ENCODE data around the gene PSMC6. TPM values are rescaled to one million over a fixed set of nuclear protein-coding genes. Genes with fewer than 3 reads are reported as not detected.

Gene PSMC6
- total RNA-seq (2014; rRNA removed; shearing (Covaris generic)): 131 and 189 TPM in 2 replicates

- DNase-seq (ENCODE audit: low read depth): peak; percentile 89
Measured at GRCh38 chr14:52706724-52707706, at the start of gene PSMC6. Gene PSMC6, plus strand, starts transcription at chr14:52707200. Its CDS starts 20 bp downstream, at chr14:52707220.

DNA sequence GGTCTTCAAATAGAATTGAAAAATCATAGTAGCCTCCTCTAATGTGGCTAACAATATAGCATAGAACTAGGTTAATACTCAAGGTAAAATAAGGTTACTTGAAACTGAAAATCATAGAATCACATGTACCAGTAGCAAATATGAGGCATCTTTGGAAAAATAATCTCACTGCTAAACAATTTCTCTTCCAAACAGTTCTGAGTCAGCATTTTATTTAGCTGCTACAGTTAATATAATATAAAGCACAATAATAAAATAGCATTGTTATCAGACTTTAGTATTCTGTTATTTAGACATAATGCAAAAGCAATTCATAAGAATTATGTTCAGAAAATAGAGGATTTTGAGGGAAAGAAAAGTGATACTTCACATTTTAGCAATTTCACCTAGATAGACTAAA is 46.7 kb upstream of the PSMC6 start:
- no peak for DNase-seq (ENCODE audit: low read depth)

DNA sequence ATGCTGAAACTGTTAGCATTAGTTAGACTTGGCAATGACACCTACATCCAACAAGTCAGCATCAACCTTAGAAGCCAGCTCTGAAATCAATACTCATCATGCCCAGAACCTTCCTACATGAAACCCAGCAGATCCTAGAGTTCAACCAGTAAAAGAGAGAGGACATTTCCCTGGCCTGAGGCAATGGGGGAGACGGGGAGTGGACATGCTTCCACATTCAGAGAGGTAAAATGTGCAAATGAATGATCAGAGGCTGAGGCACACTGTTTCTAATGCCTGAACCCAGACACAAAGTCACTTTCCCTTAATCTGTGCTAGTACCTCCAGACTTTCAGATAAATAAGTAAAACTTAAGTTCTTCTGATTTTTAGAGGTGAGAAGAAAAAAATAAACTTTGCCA is 46.2 kb upstream of the PSMC6 start:
- DNase-seq (ENCODE audit: low read depth): no peak

DNA sequence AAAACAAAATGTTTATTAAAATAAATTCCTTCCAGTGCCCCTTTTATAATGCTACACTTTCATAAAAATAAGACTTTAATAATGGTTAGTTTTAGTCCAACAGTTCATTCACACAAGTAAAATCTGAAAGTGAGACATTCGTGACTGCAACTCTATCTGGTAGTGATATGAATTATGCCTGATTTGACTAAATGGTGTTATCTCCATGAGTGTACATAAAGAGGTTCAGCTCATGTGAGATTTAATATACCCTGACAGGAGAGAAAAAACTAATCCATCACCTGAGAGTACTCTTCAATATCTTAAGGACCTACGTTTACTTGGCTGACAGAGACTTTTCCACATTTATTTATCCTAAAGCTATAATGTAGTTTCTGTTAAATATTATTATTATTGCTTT is 45.7 kb upstream of the PSMC6 start:
- DNase-seq (ENCODE audit: low read depth): no peak

- DNase-seq (ENCODE audit: low read depth): no peak
Measured at GRCh38 chr14:52663850-52664249, 43.1 kb upstream of the PSMC6 start.

- DNase-seq (ENCODE audit: low read depth): peak; percentile 15
Measured at GRCh38 chr14:52678591-52678990, 28.4 kb upstream of the PSMC6 start.

DNA sequence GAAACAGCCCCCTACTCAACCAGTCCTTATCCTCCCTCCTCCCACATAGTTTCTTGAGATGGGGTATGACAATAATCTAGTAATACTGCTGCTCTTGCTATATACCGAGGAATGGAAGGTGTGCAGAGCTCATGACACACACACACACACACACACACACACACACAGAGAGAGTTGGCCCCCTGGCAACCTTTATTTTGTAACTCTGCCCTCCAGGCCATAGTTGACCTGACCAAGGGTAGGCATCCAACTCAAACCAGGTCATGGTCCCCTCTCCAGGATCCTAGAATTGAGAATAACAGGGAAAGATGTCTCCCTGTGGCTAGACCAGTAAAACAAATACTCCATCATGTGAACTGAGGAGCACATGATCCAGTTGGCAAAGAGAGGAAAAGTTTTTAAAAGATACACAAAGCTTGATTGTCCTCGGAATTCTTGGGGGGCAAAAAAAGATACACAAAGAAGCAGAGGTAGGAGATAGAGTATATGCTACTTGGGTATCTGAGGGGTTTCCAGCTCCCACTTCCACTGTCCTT is 22.9 kb upstream of the PSMC6 start:
- no peak for DNase-seq (ENCODE audit: low read depth)

DNA sequence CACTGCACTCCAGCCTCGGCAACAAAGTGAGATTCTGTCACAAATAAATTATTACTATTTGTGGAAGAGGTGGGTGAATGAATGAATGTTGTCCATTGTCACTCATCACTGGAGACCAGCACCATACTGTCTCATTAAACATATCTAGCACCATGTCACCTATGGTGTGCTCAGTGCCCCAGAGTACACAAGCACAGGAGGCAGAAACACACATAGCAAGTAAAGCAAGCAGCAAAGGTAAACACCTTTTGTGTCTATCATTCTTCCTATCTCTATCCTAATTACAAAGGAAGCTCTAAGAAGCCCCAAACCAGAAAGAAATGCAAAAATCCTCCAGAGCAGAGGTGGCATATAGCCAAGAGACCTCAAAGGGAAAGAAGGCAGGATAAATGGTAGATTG is 20.8 kb upstream of the PSMC6 start:
- no peak for DNase-seq (ENCODE audit: low read depth)

DNA sequence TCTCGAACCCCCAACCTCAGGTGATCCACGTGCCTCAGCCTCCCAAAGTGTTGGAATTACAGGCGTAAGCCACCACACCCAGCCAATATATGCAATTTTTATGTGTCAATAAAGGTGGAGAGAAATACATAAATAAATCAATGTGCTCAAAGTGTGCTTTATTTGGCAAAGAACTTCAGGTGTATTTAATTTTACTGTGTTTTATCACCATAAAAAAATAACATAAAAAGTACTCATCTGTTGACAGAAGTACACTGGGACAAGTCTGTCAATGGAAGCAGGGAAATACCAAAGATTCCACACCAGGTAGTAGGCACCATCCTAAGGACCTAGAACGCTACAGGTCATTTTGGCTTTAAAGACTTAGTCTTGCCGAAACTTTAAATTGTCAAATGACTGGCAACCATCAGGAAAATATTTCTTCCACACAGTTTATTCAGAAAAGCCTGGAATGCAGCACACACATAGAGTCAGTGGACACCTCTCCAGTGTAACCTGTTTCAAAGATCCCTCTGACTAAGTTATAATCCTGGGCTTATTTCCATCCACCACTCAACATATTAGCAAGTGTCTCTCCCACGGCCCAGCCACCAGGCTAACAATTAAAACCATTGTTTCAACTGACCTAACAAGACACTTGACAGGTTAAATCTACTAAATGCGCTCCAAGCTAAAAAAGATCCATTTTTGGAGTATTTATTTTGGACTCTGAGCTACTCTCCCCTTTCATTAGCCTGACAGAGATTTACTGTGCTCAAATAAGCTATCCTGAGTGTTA is 15.8 kb upstream of the PSMC6 start:
- DNase-seq (ENCODE audit: low read depth): no peak

GRCh38 chr14:52692248-52692962 is 14.6 kb upstream of the PSMC6 start:
- no peak for DNase-seq (ENCODE audit: low read depth)

- no peak for DNase-seq (ENCODE audit: low read depth)
Measured at GRCh38 chr14:52693036-52693435, 14.0 kb upstream of the PSMC6 start.

DNA sequence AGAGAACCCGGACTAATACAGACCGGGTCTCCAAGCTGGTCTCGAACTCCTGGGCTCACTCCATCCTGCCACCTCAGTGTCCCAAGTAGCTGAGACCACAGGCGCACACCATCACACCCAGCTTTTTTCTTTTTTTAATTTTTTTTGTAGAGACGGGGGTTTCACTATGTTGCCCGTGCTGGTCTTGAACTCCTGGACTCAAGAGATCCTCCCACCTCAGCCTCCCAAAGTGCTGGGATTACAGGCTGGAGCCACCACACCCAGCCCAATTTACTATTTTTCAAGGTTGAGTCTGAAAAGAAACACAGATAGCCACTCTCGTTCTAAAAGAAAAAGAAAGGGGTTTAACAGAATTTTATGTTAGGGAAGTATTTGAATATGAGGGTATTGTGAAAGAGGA is 13.5 kb upstream of the PSMC6 start:
- DNase-seq (ENCODE audit: low read depth): no peak

DNA sequence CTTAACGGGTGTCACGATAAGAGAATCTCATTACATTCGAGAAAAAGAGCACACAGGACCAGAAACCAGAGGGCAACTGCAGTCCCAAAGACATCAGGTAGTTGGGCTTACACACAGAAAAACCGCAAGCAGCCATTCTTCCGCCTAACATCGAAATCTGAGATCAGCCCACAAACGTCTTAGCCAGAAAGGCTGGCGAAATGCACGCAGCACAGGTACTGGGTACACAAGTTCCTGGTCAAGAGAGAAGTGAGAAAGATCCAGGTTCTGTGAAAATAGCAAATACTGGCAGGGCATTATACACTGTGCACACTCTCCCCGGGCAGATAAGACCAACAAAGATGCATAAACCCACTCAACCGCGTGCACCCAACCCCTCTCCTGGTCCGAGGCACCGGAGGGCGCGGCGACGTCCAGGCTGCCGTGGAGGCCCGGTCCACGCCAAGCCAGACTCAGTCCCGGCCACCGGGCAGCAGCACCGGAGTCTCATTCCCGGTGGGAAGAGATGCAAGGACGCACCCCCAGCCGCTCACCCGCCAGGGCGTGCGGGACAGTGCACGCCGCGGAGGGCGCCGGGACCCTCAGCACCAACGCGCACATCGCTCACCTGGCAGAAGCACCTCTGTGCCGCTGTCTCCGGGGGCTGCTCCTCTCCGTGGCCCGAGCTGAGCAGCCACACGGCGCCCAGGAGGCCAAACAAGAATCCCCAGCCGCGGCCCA is 12.1 kb upstream of the PSMC6 start:
- DNase-seq (ENCODE audit: low read depth): peak; percentile 75

- peak; percentile 82 for DNase-seq (ENCODE audit: low read depth)
Measured at GRCh38 chr14:52695481-52696091, 11.4 kb upstream of the PSMC6 start, which contains the start of gene ERO1A. Gene ERO1A, minus strand, starts transcription at chr14:52695558. Its CDS starts 77 bp downstream, at chr14:52695481.

DNA sequence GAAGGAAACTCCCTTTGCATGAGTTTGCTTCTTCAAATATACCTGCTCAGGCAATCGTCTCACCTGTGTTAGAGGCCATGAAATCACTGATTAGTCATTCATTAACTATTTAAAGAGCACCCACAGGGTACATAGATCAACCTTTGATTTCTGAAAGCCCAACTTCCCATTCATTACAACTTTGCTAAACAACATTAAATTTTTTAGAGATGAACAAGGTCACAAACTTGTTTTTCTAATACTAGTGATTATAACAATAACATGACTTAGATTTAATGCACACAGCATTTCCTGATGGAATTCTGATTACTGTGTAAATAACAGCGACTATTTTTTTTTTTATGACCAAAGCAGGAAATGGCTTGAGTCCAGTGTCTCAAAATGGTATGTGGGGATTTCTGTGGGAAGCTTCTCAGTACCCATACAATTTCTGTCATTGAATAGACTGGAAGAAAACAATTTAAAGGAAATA is 6.3 kb upstream of the PSMC6 start:
- peak; percentile 24 for DNase-seq (ENCODE audit: low read depth)

- DNase-seq (ENCODE audit: low read depth): no peak
Measured at GRCh38 chr14:52701223-52701622, 5.8 kb upstream of the PSMC6 start.

- peak; percentile 90 for DNase-seq (ENCODE audit: low read depth)
Measured at GRCh38 chr14:52703225-52703624, 3.8 kb upstream of the PSMC6 start.

- no peak for DNase-seq (ENCODE audit: low read depth)
Measured at GRCh38 chr14:52703664-52704063, 3.3 kb upstream of the PSMC6 start.

DNA sequence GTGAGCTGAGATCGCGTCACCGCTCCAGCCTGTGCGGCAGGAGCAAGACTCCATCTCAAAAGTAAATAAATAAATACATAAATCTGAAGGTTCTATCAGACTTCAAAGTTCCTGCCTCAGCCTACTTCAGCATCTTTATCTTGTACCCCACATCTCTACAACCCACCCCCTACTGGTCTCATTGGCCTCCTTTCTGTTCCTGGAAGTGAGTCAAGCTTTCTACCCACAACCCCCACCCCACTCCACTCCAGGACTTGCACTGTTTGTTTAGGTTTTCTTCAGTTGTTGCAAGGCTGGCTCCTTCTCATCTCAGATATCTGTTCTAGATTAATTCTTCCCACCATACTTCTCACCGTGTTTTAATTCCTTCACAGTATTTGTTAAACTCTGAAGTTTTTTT is 714 bp upstream of the PSMC6 start:
- DNase-seq (ENCODE audit: low read depth): peak; percentile 50

DNA sequence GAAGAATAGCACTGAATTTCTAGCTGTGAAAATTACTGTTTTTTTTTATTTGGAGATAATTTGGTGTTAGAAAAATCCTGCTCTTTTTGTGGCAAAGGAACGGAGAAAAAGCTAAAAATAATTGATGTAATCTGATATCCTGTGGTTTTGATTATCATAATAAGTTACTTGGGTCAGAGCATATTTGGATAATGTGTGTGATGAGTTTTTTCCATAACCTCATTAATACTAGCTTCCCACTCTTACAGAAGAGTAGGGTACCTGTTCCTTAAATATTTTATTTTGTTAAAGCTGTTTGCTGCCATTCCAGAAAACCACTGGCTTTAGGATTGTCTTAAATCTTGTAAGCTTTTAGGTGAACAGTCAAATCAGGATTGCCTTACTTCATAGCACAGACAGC is 4.7 kb downstream of the PSMC6 start:
- DNase-seq (ENCODE audit: low read depth): peak; percentile 54

All from M059J (cell line).